ES-I3 (cell line): ENCODE results near the gene CCNB1IP1.
"Not testable (repeated sequence)": the region's sequence is repeated elsewhere in the genome, so short reads cannot be mapped to it uniquely, and the experiment has no call there.

Source experiments
- H3K36me3 ChIP-seq: 2 replicates; pipeline ENCODE4 v1.6.1; 2013; ENCODE audit warnings: mild to moderate bottlenecking, low read length, control low read depth, moderate library complexity; ENCODE audit not compliant: insufficient read depth
- H3K4me1 ChIP-seq: 2 replicates; pipeline ENCODE4 v1.6.1; 2013; ENCODE audit warnings: mild to moderate bottlenecking, control low read depth, low read length; ENCODE audit not compliant: insufficient read depth
- H3K9ac ChIP-seq: 2 replicates; pipeline ENCODE4 v1.6.1; 2013; ENCODE audit warnings: low read depth, mild to moderate bottlenecking, low read length, moderate library complexity
- H3K9me3 ChIP-seq: 2 replicates; pipeline ENCODE4 v1.6.1; 2013; ENCODE audit warnings: mild to moderate bottlenecking, low read length, moderate library complexity; ENCODE audit not compliant: control insufficient read depth, insufficient read depth

Gene CCNB1IP1

DNA sequence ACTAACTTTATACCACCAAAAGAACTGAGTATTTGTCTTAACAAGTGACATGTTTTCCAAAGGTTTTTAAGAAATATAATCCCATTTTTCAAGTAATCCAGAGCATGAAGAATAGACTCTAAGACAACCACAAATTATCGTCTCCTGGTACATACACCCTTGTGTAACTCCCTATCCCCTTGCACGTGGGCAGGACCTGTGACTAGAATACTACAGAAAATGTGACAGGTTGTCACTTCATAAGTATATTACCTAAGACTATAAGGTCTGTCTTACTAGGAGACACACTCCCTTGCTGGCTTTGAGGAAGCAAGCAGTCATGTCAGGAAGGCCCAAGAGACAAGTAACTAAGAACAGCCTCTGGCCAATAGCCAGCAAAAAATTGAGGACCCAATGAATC lies 19.1 kb downstream of the CCNB1IP1 start:
- no peak overlapping the region for H3K9ac ChIP-seq
- H3K36me3 ChIP-seq, result peaks cover 45% of the 10 kb centered on the region
- peaks cover 3% of the 10 kb centered on the region; the same call in 1 of the 2 replicates for H3K9me3 ChIP-seq
- no peaks in the 10 kb centered on the region for H3K4me1 ChIP-seq

DNA sequence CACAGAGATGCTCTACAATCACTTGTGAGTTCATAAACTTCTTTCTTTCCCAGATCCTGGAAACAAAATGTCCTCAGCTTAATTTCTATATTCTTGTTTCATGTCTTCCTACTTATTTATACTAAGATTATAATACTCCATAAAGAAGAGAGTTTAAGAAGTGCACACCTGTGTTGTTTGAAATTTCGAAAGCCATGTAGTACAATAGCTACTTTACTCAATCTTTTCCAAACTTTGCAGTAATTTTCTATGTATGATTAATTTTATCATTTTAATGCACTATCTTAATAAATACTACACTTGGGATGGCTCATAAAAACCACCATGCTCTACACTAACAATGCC lies 27.0 kb downstream of the CCNB1IP1 start:
- H3K36me3 ChIP-seq, result no peaks in the 10 kb centered on the region
- H3K9me3 ChIP-seq, result no peaks in the 10 kb centered on the region; the same call in 1 of the 2 replicates
- 0 out of 2 replicates have a peak, but pooled peaks cover 2% of the 10 kb centered on the region for H3K4me1 ChIP-seq
- no peak overlapping the region for H3K9ac ChIP-seq

DNA sequence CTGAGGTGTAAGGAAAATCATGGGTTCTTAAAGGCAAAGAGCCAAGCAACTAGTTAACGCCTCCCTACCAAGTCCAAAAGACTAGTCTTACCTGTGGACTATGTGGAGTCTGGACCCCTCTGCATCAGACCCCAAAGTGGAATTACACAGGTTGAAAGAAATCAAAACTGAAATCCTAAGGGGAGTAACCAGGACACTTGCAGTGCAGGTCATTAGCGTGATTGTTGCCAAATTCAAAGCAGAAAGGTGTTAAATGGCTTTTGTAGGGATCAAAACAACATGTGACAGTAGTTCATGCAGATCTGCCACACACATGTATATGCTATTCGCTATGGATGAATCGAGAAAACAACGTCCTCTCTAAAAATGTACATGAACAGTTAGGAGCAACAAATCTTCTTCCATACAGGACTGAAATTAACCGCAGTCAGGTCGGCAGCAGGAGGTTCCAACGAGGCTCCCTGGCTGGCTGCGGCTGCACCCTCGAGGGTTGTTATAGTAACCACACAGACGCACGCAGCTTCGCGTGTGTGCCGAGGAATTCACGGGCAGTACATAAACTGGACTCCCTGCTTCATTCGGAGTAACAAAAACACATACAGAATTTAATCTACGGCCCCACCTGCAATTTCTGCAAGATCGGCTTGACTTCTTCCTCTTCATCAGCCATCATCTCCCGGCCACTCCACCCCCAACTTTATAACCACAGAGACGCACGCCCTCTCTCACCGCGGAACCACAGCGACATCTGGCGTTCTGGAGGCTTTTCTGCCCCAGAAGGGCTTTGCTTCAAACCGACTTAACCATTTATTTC lies 27.6 kb downstream of the CCNB1IP1 start, which contains the start of gene TTC5:
Gene TTC5, minus strand, starts transcription at position 687 of the 814 bp plus-strand sequence. Its CDS starts 14 bp downstream, at position 673.
- Histone ChIP-seq H3K4me1 (0 out of 2 replicates have a peak, but pooled peaks cover 2% of the 10 kb centered on the region), H3K36me3 (no peaks in the 10 kb centered on the region), H3K9ac (peak within 1 kb of the TSS; percentile 57), H3K9me3 (no peaks in the 10 kb centered on the region; the same call in 1 of the 2 replicates)

DNA sequence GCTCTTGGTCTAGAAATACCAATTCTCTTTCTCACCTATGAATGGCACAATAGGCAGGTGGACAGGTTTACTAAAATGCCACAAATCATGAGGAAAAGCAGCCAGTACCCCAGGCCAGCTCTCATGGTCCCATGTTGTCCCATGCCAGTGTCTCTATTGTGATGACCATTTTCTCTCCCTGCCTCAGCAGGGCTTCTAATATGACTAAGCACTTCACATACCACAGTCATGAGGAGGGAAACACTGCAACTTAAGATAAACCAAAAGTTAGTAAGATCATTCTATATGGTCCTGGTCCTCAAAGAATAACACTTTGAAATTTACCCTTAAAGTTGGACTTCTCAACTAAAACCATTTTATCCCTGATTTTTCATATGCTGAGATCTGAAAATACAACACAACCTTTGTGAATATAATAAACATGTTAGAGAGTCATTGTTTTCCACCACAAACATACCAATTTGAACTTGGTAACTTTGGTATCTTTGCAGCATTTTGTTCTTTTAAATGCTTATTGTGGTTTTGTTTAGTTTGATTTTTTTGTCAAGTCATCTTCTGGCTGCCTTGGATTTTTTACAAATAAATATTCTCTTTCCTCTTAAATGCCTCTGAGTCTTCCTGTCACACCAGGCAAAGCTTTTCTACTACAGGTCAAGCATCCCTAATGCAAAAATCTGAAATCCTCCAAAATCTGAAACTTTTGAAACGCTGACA lies 30.9 kb downstream of the CCNB1IP1 start:
- Histone ChIP-seq H3K4me1 (0 out of 2 replicates have a peak, but pooled peaks cover 2% of the 10 kb centered on the region), H3K9ac (no peak overlapping the region), H3K9me3 (no peaks in the 10 kb centered on the region), H3K36me3 (peaks cover 9% of the 10 kb centered on the region)

DNA sequence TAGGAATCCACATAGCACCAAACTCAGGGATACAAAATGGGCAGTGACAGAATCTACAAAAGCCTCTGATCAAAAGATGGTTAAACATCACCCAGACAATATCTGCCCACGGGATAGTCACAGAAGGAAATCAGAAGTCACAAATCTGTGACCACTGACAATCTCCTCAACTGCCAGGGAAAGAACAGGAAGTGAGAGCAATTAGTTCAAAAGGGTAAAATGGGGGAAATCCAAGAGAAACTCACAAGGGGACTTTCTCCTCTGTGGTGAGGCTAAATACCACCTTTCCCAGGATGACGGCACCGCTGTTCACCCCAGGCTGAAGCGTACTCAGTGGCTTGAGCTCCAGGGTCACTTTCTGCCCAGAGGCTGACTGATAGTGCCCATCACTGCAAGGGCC lies 38.0 kb downstream of the CCNB1IP1 start:
- Histone ChIP-seq H3K9ac (no peak overlapping the region), H3K36me3 (peaks cover 24% of the 10 kb centered on the region), H3K4me1 (no peaks in the 10 kb centered on the region), H3K9me3 (no peaks in the 10 kb centered on the region)

DNA sequence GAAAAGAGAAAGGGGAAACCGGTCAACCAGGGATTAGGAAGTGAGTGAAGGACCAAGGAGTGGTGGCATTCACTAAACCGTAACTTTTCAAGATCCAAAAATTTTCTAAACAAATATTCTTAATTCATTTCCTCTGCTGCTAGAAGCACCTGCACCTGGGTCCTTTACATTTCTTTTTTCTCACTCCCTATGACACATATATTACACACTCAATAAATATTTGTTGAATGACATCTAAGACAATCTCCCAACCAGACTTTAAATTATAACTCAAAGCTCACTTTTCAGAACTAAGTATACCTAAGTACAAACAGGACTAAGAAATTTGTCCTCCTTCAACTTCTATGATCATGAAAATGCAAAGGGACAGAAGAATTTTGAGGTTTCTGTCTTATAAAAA lies 38.4 kb downstream of the CCNB1IP1 start:
- peaks cover 24% of the 10 kb centered on the region for H3K36me3 ChIP-seq
- H3K4me1 ChIP-seq, result no peaks in the 10 kb centered on the region
- H3K9ac ChIP-seq, result no peak overlapping the region
- no peaks in the 10 kb centered on the region for H3K9me3 ChIP-seq

DNA sequence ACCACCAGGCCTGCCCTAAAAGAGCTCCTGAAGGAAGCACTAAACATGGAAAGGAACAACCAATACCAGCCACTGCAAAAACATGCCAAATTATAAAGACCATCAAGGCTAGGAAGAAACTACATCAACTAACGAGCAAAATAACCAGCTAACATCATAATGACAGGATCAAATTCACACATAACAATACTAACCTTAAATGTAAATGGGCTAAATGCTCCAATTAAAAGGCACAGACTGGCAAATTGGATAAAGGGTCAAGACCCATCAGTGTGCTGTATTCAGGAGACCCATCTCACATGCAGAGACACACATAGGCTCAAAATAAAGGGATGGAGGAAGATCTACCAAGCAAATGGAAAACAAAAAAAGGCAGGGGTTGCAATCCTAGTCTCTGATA lies 51.1 kb downstream of the CCNB1IP1 start:
- H3K4me1 ChIP-seq, H3K9me3 ChIP-seq, H3K9ac ChIP-seq, H3K36me3 ChIP-seq: not testable (repeated sequence)

DNA sequence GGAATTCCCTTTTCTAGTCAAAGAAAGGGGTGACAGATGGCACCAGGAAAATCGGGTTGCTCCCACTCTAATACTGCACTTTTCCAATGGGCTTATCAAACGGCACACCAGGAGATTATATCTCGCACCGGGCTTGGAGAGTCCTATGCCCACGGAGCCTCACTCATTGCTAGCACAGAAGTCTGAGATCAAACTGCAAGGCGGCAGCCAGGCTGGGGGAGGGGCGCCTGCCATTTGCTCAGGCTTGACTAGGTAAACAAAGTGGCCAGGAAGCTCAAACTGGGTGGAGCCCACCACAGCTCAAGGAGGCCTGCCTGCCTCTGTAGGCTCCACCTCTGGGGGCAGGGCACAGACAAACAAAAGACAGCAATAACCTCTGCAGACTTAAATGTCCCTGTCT lies 52.8 kb downstream of the CCNB1IP1 start:
- not testable (repeated sequence) for H3K9ac ChIP-seq, H3K4me1 ChIP-seq, H3K9me3 ChIP-seq, H3K36me3 ChIP-seq

DNA sequence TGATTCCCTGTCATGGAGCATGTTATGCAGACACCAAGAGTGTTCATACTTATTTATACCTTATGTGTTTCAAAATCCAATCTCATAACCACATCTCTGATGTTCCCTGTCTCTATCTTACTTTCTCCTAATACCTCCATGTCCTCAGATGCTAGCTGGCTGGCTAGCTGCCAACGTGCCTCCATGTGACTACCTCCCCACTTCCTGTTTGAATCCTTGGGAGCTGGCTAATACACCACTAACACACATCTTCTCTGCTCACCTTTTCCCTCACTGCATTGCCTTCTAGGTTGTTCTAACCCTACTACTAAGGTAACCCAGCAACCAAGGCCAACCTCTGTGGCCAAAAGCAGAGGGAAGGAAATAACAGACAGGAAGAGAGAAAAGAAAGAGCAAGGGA lies 54.7 kb downstream of the CCNB1IP1 start:
- peaks cover 12% of the 10 kb centered on the region for H3K9me3 ChIP-seq
- H3K36me3 ChIP-seq, result peaks cover 4% of the 10 kb centered on the region; the same call in 1 of the 2 replicates
- H3K4me1 ChIP-seq, result no peaks in the 10 kb centered on the region
- no peak overlapping the region for H3K9ac ChIP-seq

DNA sequence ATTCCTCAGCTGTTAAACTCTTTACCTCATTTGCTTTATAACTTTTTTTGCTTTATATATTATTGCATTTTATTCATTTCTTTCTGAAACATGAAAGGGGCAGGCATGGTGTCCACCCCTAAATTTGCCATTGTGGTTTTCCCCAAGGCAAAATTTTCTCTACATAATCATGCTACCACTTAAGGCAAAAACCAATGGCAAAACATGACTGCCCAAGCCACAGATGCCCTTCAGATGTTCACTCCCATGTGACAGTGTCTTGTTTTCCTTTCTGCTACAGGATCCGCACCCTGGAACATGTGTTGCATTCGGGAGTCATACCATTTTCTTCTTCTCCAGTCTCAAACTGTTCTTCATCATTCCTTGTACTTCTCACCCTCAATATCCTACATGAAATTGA lies 55.7 kb downstream of the CCNB1IP1 start:
- H3K9me3 ChIP-seq, result peaks cover 12% of the 10 kb centered on the region
- peaks cover 4% of the 10 kb centered on the region; the same call in 1 of the 2 replicates for H3K36me3 ChIP-seq
- H3K9ac ChIP-seq, result no peak overlapping the region
- H3K4me1 ChIP-seq, result no peaks in the 10 kb centered on the region

DNA sequence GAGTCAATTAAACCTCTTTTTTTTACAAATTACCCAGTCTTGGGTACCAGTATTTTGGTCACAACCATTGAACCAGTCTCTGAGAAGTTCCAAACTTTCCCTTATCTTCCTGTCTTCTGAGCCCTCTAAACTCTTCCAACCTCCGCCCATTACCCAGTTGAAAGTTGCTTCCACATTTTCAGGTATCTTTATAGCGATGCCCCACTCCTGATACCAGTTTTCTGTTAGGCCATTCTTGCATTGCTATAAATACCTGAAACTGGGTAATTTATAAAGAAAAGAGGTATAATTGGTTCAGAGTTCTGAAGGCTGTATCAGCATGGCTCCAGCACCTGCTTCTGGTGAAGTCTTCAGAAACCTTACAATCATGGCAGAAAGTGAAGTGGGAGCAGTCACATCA lies 59.0 kb downstream of the CCNB1IP1 start:
- no peak overlapping the region for H3K9ac ChIP-seq
- H3K9me3 ChIP-seq, result peaks cover 12% of the 10 kb centered on the region
- peaks cover 4% of the 10 kb centered on the region; the same call in 1 of the 2 replicates for H3K36me3 ChIP-seq
- H3K4me1 ChIP-seq, result no peaks in the 10 kb centered on the region

DNA sequence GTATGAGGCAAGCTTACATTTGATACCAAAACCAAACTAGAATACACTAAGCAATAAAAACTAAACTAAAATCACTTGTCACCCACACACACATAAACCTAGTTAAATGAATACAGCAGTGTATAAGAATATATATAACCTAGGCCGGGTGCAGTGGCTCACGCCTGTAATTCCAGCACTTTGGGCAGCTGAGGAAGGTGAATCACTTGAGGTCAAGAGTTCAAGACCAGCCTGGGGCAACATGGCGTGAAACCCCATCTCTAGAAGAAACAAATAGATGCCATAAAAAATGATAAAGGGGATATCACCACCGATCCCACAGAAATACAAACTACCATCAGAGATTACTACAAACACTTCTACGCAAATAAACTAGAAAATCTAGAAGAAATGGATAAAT lies 68.7 kb downstream of the CCNB1IP1 start:
- H3K36me3 ChIP-seq, result not testable (repeated sequence)

DNA sequence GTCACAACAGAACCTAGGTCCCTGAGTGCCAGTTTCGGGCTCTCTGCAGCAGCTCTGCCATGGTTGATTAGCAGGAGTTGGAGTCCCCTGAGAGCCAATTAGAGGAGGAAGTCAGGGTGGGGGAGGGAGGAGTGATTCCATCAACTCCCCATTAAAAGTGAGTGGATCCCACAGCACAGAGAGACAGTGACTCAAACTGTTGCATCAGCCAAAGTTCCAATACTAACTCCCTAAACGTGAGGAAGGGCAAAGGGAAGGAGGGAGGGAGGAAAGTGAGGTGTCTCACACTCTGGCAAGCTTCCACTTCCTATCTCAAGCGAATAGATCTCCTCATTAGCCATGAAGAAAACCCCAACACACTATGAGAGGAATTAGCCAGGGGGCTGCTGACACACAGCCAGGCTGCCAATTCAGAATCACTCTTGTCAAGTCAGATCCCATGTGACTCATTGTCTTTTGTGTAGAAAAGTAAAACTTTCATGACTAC lies 70.4 kb downstream of the CCNB1IP1 start:
- Histone ChIP-seq H3K36me3 (no peaks in the 10 kb centered on the region), H3K4me1 (peaks cover 12% of the 10 kb centered on the region), H3K9me3 (no peaks in the 10 kb centered on the region), H3K9ac (no peak overlapping the region)

More for the DNA sequence above, 68.7 kb downstream of the CCNB1IP1 start:
- peaks cover 12% of the 10 kb centered on the region for H3K4me1 ChIP-seq
- not testable (repeated sequence) for H3K9me3 ChIP-seq, H3K9ac ChIP-seq
